DMS53 treated with DMSO at 0.1 percent for 48 hours (cell line): ENCODE results near the gene NANOS3.

ENCODE experiments used
- DNase-seq: peaks from one replicate; lab custom pipeline; 2025; ENCODE audit not compliant: unreplicated experiment; lab: John Stamatoyannopoulos, UW

The NANOS3 gene

GRCh38 chr19:13884726-13885591 lies 8.0 kb downstream of the NANOS3 start:
- DNase-seq, result no peak

DNA sequence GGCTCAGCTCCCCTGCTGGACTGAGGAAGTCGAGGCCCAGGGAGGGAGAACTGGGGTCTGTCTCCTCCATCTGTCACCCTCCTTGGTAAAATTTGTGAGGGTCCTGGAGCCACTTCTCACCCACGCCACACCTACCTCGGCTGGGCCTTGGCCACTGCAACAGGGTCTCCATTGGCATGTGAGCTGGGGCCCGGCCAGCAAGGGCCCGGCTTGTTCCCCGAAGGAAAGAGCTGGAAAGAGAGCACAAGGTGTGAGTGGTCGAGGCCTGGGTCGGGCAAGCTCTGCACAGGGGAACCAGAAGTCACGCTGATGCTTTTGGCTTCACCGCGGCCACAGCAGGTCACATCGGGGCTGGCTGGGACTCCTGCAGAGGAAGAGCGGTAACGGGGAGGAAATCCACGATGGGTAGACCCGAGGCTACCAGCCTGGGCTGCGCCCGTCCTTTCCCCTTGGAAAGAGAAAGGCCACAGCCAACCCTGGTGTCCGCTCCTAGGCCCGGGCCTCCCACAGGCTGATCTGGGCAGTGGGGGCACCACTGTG lies 9.0 kb downstream of the NANOS3 start:
- no peak for DNase-seq

GRCh38 chr19:13887018-13887436 lies 10.1 kb downstream of the NANOS3 start:
- DNase-seq, result no peak

DNA sequence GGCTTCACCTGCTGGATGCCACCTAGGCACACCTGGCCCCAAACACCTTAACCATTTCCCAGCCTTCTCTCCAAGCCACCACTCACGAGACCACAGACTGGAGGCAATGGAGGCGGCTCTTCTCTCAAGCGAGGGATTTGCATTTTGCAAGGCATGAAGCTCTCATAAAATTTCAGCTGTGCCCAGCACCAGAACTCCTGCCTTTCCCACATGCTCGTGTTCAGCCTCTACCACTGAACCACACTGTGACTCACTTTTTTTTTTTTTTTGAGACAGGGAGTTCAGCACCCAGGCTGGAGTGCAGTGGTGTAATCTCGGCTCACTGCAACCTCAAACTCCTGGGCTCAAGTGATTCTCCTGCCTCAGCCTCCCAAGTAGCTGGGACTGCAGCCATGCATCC lies 10.6 kb downstream of the NANOS3 start:
- no peak for DNase-seq

DNA sequence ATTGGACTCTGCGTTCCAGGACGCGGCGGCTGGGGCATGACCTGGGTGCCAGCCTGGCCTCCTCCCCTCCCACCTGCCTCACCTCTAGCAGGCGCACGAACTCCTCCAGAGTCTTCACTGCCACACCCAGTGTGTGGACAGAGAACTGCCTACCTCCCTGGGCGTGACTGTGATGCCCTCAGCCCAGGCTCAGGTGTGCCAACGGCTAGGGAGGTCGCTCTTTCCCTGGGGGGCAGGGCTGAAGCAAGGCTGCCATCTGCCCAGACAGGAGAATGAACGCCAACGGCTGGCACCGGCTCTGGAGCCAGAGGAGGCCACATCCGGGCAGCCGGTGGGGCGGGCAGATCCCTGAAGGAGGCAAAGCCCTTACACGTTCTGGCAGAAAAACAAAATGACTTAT lies 11.3 kb downstream of the NANOS3 start:
- no peak for DNase-seq

- DNase-seq, result no peak
Observed at GRCh38 chr19:13890136-13890535, 13.2 kb downstream of the NANOS3 start.

- no peak for DNase-seq
Observed at GRCh38 chr19:13892870-13893269, 15.9 kb downstream of the NANOS3 start.

- no peak for DNase-seq
Observed at GRCh38 chr19:13894552-13894951, 17.6 kb downstream of the NANOS3 start.

GRCh38 chr19:13896227-13896626 lies 19.3 kb downstream of the NANOS3 start:
- no peak for DNase-seq

DNA sequence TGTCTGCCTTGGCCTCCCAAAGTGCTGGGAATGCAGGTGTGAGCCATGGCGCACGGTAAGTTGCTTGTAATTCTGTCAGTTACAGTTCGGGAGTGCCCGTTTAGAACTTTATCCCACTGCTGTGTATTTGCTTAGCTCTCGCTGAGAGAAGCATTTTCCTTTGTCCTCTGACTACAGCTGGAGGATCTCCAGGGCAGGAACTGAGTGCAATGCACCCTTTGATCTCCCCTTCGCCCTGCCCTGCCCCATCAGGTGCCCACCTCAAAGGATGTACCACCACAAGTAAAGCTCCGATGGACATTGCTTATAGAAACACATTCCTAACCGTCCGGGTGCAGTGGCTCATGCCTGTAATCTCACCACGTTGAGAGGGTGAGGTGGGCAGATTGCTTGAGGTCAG lies 22.5 kb downstream of the NANOS3 start:
- no peak for DNase-seq

GRCh38 chr19:13899912-13900584 lies 23.1 kb downstream of the NANOS3 start:
- DNase-seq, result no peak

DNA sequence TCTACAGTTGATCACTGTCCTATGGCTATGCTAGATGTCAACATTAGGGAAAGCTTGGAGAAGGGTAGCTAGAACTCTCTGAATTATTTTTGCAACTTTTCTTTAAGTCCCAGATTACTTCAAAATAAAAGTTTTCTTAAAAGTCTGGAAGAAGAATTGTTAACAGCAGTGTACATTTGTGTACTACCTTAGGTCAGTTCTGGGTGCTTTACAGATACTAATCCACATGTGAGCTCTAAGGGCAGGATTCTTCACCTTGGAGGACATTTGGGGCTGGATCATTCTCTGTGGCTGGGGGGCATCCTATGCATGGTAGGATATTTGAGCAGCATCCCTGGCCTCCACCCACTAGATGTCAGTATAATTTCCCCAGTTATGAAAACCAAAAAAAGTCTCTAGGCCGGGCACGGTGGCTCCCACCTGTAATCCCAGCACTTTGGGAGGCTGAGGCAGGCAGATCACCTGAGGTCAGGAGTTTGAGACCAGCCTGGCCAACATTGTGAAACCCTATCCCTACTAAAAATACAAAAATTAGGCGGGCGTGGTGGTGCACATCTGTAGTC lies 26.1 kb downstream of the NANOS3 start:
- DNase-seq, result no peak

DNA sequence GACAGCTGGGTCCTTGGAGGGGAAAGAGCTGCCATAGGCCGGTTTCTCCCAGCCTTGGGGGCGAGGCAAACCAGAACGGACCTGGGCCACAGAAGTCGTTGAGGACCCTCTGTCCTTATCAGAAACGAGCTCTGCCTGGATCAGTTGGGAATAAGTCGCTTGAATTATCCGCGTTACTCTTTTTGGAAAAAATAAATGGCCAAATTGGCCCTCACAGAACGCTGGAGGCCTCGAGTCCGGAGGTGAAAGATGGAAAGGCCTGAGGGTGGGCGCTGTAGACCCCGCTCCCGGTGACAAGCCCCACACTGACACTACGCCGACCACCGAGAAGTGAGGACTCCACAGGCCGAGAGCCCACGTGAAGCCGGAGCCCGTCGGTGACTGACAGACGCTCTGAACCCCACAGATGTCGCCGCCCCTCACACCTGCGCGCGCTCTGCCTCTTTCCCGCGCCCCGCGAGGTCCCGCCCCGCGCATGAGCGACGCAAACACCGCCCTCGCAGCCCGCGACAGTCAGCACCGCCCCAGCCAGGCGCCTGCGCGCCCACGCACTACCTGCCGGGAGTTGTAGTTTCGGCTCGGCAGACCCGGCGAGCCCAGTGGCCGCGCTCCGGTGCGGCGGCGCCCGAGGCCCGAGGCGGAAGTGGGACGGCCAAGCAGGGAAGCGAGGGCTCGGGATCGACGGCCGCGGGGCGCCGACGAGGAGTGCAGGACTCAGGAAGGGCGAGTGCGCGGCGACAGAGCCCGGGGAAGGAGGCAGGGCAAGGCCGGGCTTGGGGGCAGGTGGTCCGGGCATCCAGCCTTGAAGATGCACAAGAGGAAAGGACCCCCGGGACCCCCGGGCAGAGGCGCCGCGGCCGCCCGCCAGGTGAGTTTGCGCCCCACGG lies 28.9 kb downstream of the NANOS3 start, which contains the start of the genes BRME1 and CC2D1A:
Gene BRME1 (minus strand): TSS at position 484 of the 887 bp plus-strand sequence. CDS start 1,225 bp downstream, outside the sequence.
Gene CC2D1A (plus strand): TSS at position 568 of the 887 bp plus-strand sequence. CDS start 241 bp downstream, at position 809.
- DNase-seq, result peak; percentile 71

GRCh38 chr19:13906521-13906904 lies 29.6 kb downstream of the NANOS3 start:
- DNase-seq, result no peak

DNA sequence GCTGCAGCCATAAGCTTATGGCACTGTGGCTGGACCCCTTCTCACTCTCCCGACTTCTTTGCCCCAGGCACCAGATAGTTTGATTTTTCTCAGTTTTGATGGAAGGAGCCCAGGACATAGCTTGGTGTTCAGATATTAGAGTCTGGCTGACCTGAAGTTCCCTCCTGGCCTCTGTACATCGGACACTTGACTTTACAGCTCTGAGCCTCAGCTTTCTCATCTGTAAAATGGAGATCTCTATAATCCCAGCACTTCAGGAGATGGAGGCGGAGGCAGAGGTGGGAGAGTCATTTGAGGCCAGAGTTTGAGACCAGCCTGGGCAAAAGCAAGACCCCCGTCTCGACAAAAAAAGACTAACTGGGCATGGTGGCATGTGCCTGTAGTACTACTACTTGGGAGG lies 30.0 kb downstream of the NANOS3 start:
- DNase-seq, result no peak

DNA sequence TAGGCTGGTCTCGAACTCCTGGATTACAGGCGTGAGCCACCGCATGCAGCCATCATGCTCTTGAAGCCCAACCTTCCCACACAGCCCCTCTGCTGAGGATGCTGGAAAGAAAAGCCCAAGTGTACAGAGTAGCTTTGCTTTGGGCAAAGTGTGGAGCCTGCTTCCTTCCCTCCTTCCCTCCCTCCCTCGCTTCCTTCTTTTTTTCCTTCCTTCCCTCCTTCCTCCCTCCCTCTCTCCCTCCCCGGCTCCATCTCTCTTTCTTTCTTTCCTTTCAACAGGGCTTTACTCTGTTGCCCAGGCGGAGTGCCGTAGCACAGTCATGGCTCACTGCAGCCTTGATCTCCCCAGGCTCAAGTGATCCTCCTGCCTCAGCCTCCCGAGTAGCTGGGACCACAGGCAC lies 31.7 kb downstream of the NANOS3 start:
- DNase-seq, result no peak

DNA sequence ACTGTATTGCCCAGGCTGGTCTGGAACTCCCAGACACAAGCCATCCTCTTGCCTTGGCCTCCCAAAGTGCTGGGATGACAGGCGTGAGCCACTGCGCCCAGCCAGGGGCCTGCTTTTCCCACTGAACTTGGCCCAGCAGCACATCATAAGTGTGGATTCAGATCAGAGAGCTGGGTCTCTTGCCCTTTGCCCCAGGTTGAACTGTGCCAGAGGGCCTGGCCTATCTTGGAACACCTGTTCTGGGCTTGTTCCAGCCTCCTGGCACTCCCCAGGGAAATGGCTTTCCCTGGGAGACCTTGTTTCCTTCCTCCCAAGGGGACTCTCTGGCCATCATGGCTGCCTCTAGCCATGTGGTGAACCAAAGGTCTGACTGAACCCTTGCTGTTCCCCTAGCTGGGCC lies 32.5 kb downstream of the NANOS3 start:
- DNase-seq, result no peak

DNA sequence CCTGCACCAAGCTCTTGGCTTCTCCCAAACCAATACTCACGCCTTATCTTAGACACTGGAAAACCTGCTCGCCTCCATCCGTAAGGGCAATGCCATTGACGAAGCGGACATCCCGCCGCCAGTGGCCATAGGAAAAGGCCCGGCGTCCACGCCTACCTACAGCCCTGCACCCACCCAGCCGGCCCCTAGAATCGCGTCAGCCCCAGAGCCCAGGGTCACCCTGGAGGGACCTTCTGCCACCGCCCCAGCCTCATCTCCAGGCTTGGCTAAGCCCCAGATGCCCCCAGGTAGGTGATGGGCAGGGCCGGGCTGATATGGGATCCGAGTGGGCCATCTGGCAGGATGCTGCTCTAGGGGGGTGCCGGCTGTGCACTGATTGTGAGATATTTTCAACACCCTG lies 36.4 kb downstream of the NANOS3 start:
- no peak for DNase-seq

DNA sequence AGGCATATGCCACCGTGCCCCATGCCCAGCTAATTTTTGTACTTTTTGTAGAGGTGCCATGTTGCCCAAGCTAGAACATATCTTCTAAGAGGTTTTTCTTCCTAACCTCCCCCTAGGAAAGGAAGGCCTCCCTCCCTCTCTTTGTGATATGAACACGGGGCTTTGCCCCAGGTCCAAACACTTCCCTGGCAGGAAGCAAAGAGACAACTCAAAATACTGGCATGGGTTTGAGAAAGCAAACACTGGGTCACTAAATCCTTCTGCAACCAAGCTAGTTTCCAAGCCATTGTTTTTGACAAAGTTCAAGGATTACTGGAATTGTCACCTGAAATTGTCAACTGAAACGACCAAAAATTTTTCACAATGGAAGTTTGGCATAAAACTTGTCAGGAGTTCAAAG lies 37.8 kb downstream of the NANOS3 start:
- no peak for DNase-seq

- DNase-seq, result no peak
Observed at GRCh38 chr19:13917888-13918406, 41.0 kb downstream of the NANOS3 start.
